ENCODE measurements around the gene COP1.

Gene COP1

GRCh38 chr1:175935566-175936115 is 271.4 kb downstream of the COP1 start:
- Histone ChIP-seq H3K79me2 (ENCODE audit: insufficient read depth, low read length) (no peaks in the 10 kb centered on the region), H3K27me3 (ENCODE audit: insufficient read depth, low read length, poor library complexity) (no peaks in the 10 kb centered on the region), H3K27ac (ENCODE audit: low read length) (no peak overlapping the region), H3K36me3 (ENCODE audit: insufficient read depth, low read length) (peaks cover 23% of the 10 kb centered on the region), H2AFZ (ENCODE audit: low read depth, low read length) (no peak overlapping the region), H4K20me1 (ENCODE audit: insufficient read depth, low read length) (no peaks in the 10 kb centered on the region), H3K4me2 (ENCODE audit: insufficient read depth, low read length) (no peak overlapping the region), H3K9me3 (ENCODE audit: insufficient read depth, low read length, severe bottlenecking) (no peaks in the 10 kb centered on the region), H3K4me1 (ENCODE audit: insufficient read depth, low read length) (no peaks in the 10 kb centered on the region), H3K4me3 (ENCODE audit: low read depth in 1 of 2, low read length in 2 of 2) (no peak overlapping the region), H3K9ac (ENCODE audit: low read depth, low read length) (no peak overlapping the region)
- ATAC-seq (ENCODE audit: insufficient read depth, low read depth) (no peak), DNase-seq (no peak)
- no peak for TF ChIP-seq CTCF (IDR thresholded peaks at IDR 0.05; ENCODE audit: borderline replicate concordance, extremely low read depth, low read length, poor library complexity, severe bottlenecking)
- no peak for TF ChIP-seq EZH2 (IDR thresholded peaks at IDR 0.05; ENCODE audit: borderline replicate concordance, low read depth, low read length, severe bottlenecking)

DNA sequence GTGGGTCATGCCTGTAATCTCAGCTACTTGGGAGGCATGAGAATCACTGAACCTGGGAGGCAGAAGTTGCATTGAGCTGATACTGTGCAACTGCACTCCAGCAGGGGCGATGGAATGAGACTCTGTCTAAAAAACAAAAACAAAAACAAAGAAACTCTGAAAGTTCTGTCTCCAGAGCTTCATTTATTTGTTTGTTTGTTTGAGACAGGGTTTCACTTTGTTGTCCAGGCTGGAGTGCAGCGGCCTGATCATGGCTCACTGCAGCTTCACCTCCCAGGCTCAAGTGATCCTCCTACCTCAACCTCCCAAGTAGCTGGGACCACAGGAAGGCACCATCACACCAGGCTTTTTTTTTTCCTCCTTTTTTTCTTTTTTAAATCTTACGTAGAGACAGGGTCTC is 271.9 kb downstream of the COP1 start:
- Histone ChIP-seq H3K4me2 (ENCODE audit: insufficient read depth, low read length) (no peak overlapping the region), H3K79me2 (ENCODE audit: insufficient read depth, low read length) (no peaks in the 10 kb centered on the region), H2AFZ (ENCODE audit: low read depth, low read length) (no peak overlapping the region), H3K4me3 (ENCODE audit: low read depth in 1 of 2, low read length in 2 of 2) (no peak overlapping the region), H3K9ac (ENCODE audit: low read depth, low read length) (no peak overlapping the region), H3K27me3 (ENCODE audit: insufficient read depth, low read length, poor library complexity) (no peaks in the 10 kb centered on the region), H3K27ac (ENCODE audit: low read length) (no peak overlapping the region), H4K20me1 (ENCODE audit: insufficient read depth, low read length) (no peaks in the 10 kb centered on the region), H3K36me3 (ENCODE audit: insufficient read depth, low read length) (peaks cover 19% of the 10 kb centered on the region), H3K4me1 (ENCODE audit: insufficient read depth, low read length) (no peaks in the 10 kb centered on the region), H3K9me3 (ENCODE audit: insufficient read depth, low read length, severe bottlenecking) (no peaks in the 10 kb centered on the region)
- ATAC-seq (ENCODE audit: insufficient read depth, low read depth) (no peak), DNase-seq (no peak)
- TF ChIP-seq CTCF (IDR thresholded peaks at IDR 0.05; ENCODE audit: borderline replicate concordance, extremely low read depth, low read length, poor library complexity, severe bottlenecking) (no peak), EZH2 (IDR thresholded peaks at IDR 0.05; ENCODE audit: borderline replicate concordance, low read depth, low read length, severe bottlenecking) (no peak)

DNA sequence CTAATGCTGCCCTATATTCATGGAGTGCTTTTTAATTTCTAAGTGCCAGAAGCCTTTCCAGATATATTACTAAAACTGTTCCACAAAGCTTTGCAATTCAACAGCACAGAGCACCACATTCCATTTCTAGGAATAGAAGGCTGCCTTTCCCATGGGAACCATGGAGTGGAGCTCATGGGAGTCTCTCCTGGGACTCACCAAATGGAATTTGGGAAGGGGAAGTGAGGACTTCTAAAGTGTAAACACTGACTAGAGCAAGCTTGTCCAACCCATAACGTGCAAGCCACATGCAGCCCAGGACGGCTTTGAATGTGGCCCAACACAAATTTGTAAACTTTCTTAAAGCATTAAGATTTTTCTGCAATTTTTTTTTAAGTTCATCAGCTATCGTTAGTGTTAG is 273.3 kb downstream of the COP1 start:
- DNase-seq (no peak), ATAC-seq (ENCODE audit: insufficient read depth, low read depth) (no peak)
- Histone ChIP-seq H2AFZ (ENCODE audit: low read depth, low read length) (no peak overlapping the region), H3K27ac (ENCODE audit: low read length) (no peak overlapping the region), H3K9ac (ENCODE audit: low read depth, low read length) (no peak overlapping the region), H3K4me1 (ENCODE audit: insufficient read depth, low read length) (no peaks in the 10 kb centered on the region), H3K36me3 (ENCODE audit: insufficient read depth, low read length) (peaks cover 10% of the 10 kb centered on the region; the same call in 1 of the 2 replicates), H3K4me2 (ENCODE audit: insufficient read depth, low read length) (no peak overlapping the region), H3K27me3 (ENCODE audit: insufficient read depth, low read length, poor library complexity) (no peaks in the 10 kb centered on the region), H4K20me1 (ENCODE audit: insufficient read depth, low read length) (no peaks in the 10 kb centered on the region), H3K4me3 (ENCODE audit: low read depth in 1 of 2, low read length in 2 of 2) (no peak overlapping the region), H3K79me2 (ENCODE audit: insufficient read depth, low read length) (no peaks in the 10 kb centered on the region), H3K9me3 (ENCODE audit: insufficient read depth, low read length, severe bottlenecking) (peaks cover 3% of the 10 kb centered on the region)
- TF ChIP-seq CTCF (IDR thresholded peaks at IDR 0.05; ENCODE audit: borderline replicate concordance, extremely low read depth, low read length, poor library complexity, severe bottlenecking), result no peak
- TF ChIP-seq EZH2 (IDR thresholded peaks at IDR 0.05; ENCODE audit: borderline replicate concordance, low read depth, low read length, severe bottlenecking), result no peak
